IMR-90 (cell line): Measurements from ENCODE around the gene GIMAP4. TPM values are rescaled to one million over a fixed set of nuclear protein-coding genes. Genes with fewer than 3 reads are reported as not detected.

Experiments used
- ATAC-seq: fragments of 200-7000 bp; cut with Tn5 transposase; 2 replicates; pipeline ENCODE4 v1.9.1; 2020; ENCODE audit warnings: low read depth, mild to moderate bottlenecking, moderate library complexity
- BruUV-seq: library from RNA; stranded (reverse); fragments of 400-500 nt; replicated peaks from 2 replicates; lab custom pipeline; 2021; lab: Mats Ljungman, UMichigan
- CTCF ChIA-PET: fragments of 300-600 bp; formaldehyde crosslinking; extraction: SDS; loops from one replicate; lab custom pipeline; 2021; ENCODE audit warnings: antibody characterized with exemption; lab: Yijun Ruan, JAX
- POLR2A ChIA-PET: fragments of 300-600 bp; sonication (Branson Sonifier 250); formaldehyde crosslinking; loops from one replicate; lab custom pipeline; 2022; ENCODE audit warnings: antibody characterized with exemption; ENCODE audit not compliant: unreplicated experiment; lab: Charles Lee
- DNase-seq: peaks from one replicate; pipeline ENCODE4 v3.0.0; 2013
- H2AFZ ChIP-seq: replicated peaks from 2 replicates; pipeline ENCODE3; 2013; ENCODE audit warnings: low read length, mild to moderate bottlenecking; ENCODE audit not compliant: poor library complexity
- H2AK5ac ChIP-seq: 2 replicates; pipeline ENCODE4 v1.6.1; 2013; ENCODE audit warnings: low read depth, low read length, inconsistent platforms
- H2AK9ac ChIP-seq: replicated peaks from 2 replicates; pipeline ENCODE3; 2013; ENCODE audit warnings: mild to moderate bottlenecking, low read depth, low read length, moderate library complexity; ENCODE audit not compliant: poor library complexity
- H2BK120ac ChIP-seq: 2 replicates; pipeline ENCODE4 v1.6.1; 2013; ENCODE audit warnings: low read depth, low read length, inconsistent platforms
- H2BK15ac ChIP-seq: 3 replicates; pipeline ENCODE4 v1.6.1; 2013; ENCODE audit warnings: low read depth, low read length, inconsistent platforms
- H2BK20ac ChIP-seq: 2 replicates; pipeline ENCODE4 v1.6.1; 2013; ENCODE audit warnings: low read depth, mild to moderate bottlenecking, inconsistent platforms, low read length, moderate library complexity
- H2BK5ac ChIP-seq: 2 replicates; pipeline ENCODE4 v1.6.1; 2013; ENCODE audit warnings: mild to moderate bottlenecking, low read depth, low read length, inconsistent platforms; ENCODE audit not compliant: poor library complexity, severe bottlenecking
- H3K14ac ChIP-seq: replicated peaks from 2 replicates; pipeline ENCODE4 v1.6.1; 2013; ENCODE audit warnings: low read depth, low read length, inconsistent platforms
- H3K18ac ChIP-seq: 2 replicates; pipeline ENCODE4 v1.6.1; 2013; ENCODE audit warnings: low read depth, low read length, control low read depth
- H3K23ac ChIP-seq: 2 replicates; pipeline ENCODE4 v1.6.1; 2013; ENCODE audit warnings: low read depth, low read length, inconsistent platforms
- H3K27ac ChIP-seq: 2 replicates; pipeline ENCODE4 v1.5.1; 2013; ENCODE audit warnings: mild to moderate bottlenecking, control low read depth, low read length; ENCODE audit not compliant: insufficient read depth
- H3K27me3 ChIP-seq: 2 replicates; pipeline ENCODE4 v1.6.1; 2013; ENCODE audit warnings: low read length; ENCODE audit not compliant: control insufficient read depth, insufficient read depth
- H3K36me3 ChIP-seq: 2 replicates; pipeline ENCODE4 v1.6.1; 2013; ENCODE audit warnings: low read length, mixed read lengths; ENCODE audit not compliant: control insufficient read depth, insufficient read depth
- H3K4ac ChIP-seq: 2 replicates; pipeline ENCODE4 v1.6.1; 2013; ENCODE audit warnings: low read depth, low read length, inconsistent platforms
- H3K4me1 ChIP-seq: 2 replicates; pipeline ENCODE4 v1.6.1; 2013; ENCODE audit warnings: low read length, mixed read lengths; ENCODE audit not compliant: control insufficient read depth, insufficient read depth
- H3K4me2 ChIP-seq: 2 replicates; pipeline ENCODE4 v1.6.1; 2013; ENCODE audit warnings: low read depth, mild to moderate bottlenecking, control low read depth, low read length, moderate library complexity
- H3K4me3 ChIP-seq: 2 replicates; pipeline ENCODE4 v1.5.1; 2013; ENCODE audit warnings: low read depth, mild to moderate bottlenecking, control low read depth, low read length, moderate library complexity; ENCODE audit not compliant: insufficient read depth
- H3K56ac ChIP-seq: 2 replicates; pipeline ENCODE4 v1.6.1; 2013; ENCODE audit warnings: low read length, inconsistent platforms; ENCODE audit not compliant: insufficient read depth; ENCODE audit errors: extremely low read depth
- H3K79me1 ChIP-seq, 2 experiments: 2 replicates each; pipeline ENCODE4 v1.6.1; 2013; ENCODE audit warnings: low read length in 2 of 2, inconsistent platforms in 1 of 2, low read depth in 1 of 2
- H3K9ac ChIP-seq: 2 replicates; pipeline ENCODE4 v1.6.1; 2013; ENCODE audit warnings: low read depth, low read length, control low read depth
- H3K9me1 ChIP-seq: 2 replicates; pipeline ENCODE4 v1.6.1; 2013; ENCODE audit warnings: low read length, inconsistent platforms; ENCODE audit not compliant: insufficient read depth
- H3K9me3 ChIP-seq: 2 replicates; pipeline ENCODE4 v1.6.1; 2013; ENCODE audit warnings: low read length; ENCODE audit not compliant: control insufficient read depth, insufficient read depth
- H4K20me1 ChIP-seq: 2 replicates; pipeline ENCODE4 v1.6.1; 2013; ENCODE audit warnings: low read length, inconsistent platforms; ENCODE audit not compliant: insufficient read depth
- H4K5ac ChIP-seq: 2 replicates; pipeline ENCODE4 v1.6.1; 2013; ENCODE audit warnings: mild to moderate bottlenecking, low read depth, low read length, control low read depth
- H4K8ac ChIP-seq, 2 experiments: 2 replicates each; pipeline ENCODE4 v1.6.1; 2013; ENCODE audit warnings: low read depth in 2 of 2, low read length in 2 of 2, control low read depth in 1 of 2, inconsistent platforms in 1 of 2
- H4K91ac ChIP-seq: 2 replicates; pipeline ENCODE4 v1.6.1; 2013; ENCODE audit warnings: low read depth, low read length, inconsistent platforms; ENCODE audit not compliant: insufficient read depth
- BHLHE40 ChIP-seq: fragments of 150-350 bp; IDR thresholded peaks from 2 replicates; pipeline ENCODE4 v1.6.1; 2016; ENCODE audit warnings: mild to moderate bottlenecking, low read depth, low read length
- CEBPB ChIP-seq: IDR thresholded peaks from 2 replicates; pipeline ENCODE4 v1.6.1; 2012; ENCODE audit warnings: low read depth, low read length, improper control_type of control experiment
- CHD1 ChIP-seq: IDR thresholded peaks from 2 replicates; pipeline ENCODE4 v1.6.1; 2012; ENCODE audit warnings: low read depth, low read length, improper control_type of control experiment
- MAFK ChIP-seq: IDR thresholded peaks from 2 replicates; pipeline ENCODE4 v1.6.1; 2012; ENCODE audit warnings: low read depth, low read length, improper control_type of control experiment
- MAZ ChIP-seq: IDR thresholded peaks from 2 replicates; pipeline ENCODE4 v1.6.1; 2012; ENCODE audit warnings: low read depth, mild to moderate bottlenecking, low read length, improper control_type of control experiment, moderate library complexity, borderline replicate concordance
- NFE2L2 ChIP-seq: fragments of 150-350 bp; IDR thresholded peaks from 2 replicates; pipeline ENCODE4 v1.6.1; 2016; ENCODE audit warnings: low read depth, mild to moderate bottlenecking, low read length
- POLR2A ChIP-seq: IDR thresholded peaks from 2 replicates; pipeline ENCODE4 v1.6.1; 2012; ENCODE audit warnings: mild to moderate bottlenecking, low read depth, low read length
- RAD21 ChIP-seq: IDR thresholded peaks from 2 replicates; pipeline ENCODE4 v1.6.1; 2012; ENCODE audit warnings: low read length, improper control_type of control experiment
- RCOR1 ChIP-seq: IDR thresholded peaks from 2 replicates; pipeline ENCODE4 v1.6.1; 2012; ENCODE audit warnings: mild to moderate bottlenecking, low read length, improper control_type of control experiment; ENCODE audit not compliant: insufficient replicate concordance
- RFX5 ChIP-seq: IDR thresholded peaks from 2 replicates; pipeline ENCODE4 v1.8.0; 2012; ENCODE audit warnings: low read depth, mild to moderate bottlenecking, low read length, moderate library complexity
- SMC3 ChIP-seq: fragments of 150-350 bp; IDR thresholded peaks from 2 replicates; pipeline ENCODE4 v1.6.1; 2016; ENCODE audit warnings: low read depth, mild to moderate bottlenecking, antibody characterized with exemption, low read length, moderate library complexity
- WGBS, 2 experiments: methylation state at CpG; one replicate each; pipeline versions ENCODE4 v1.1.5 to v1.1.7; 2013; ENCODE audit warnings: missing lambda C conversion rate in 2 of 2; ENCODE audit not compliant: insufficient read length in 1 of 2; ENCODE audit errors: extremely low coverage in 2 of 2; 5-methylcytosine and 5-hydroxymethylcytosine counted together
- dilution Hi-C: fragments of 300-500 bp; cut with HindIII; formaldehyde crosslinking; loops from one replicate; pipeline ENCODE4 v1.14.3; 2018; ENCODE audit warnings: low sequenced_read_pairs; ENCODE audit not compliant: unreplicated experiment
- in situ Hi-C: fragments of 300-500 bp; cut with MboI; formaldehyde crosslinking; loops from 3 replicates; pipeline ENCODE4 v1.14.3; 2019; ENCODE audit warnings: low sequenced_read_pairs, inconsistent platforms, mixed read lengths
- intact Hi-C: fragments of 100-400 bp; cut with micrococcal nuclease; formaldehyde crosslinking; loops from 2 replicates; pipeline ENCODE4 v1.10.0; 2022
- polyA plus RNA-seq, 3 experiments: library from polyadenylated mRNA; depleted of rRNA; stranded (reverse); fragments of >200 nt; gene quantifications; 2 replicates each; pipeline ENCODE4 v1.2.3, GENCODE V29; 2012; ENCODE audit warnings: low replicate concordance in 1 of 3
- total RNA-seq: library from RNA; depleted of rRNA; stranded (reverse); fragments of >200 nt; gene quantifications from 2 replicates; pipeline ENCODE4 v1.2.3, GENCODE V29; 2012
- TF ChIP-seq, protein P1 (sequence below): fragments of 150-350 bp; IDR thresholded peaks from 2 replicates; pipeline ENCODE4 v1.6.1; 2017; ENCODE audit warnings: mild to moderate bottlenecking, antibody characterized with exemption, low read length, low read depth
- TF ChIP-seq, protein P2 (sequence below): fragments of 150-350 bp; IDR thresholded peaks from 2 replicates; pipeline ENCODE4 v1.6.1; 2016; ENCODE audit warnings: low read depth, mild to moderate bottlenecking, low read length, moderate library complexity, borderline replicate concordance
- TF ChIP-seq, protein P3 (sequence below): conservative IDR thresholded peaks from 2 replicates; pipeline ENCODE4 v1.5.1; 2012; ENCODE audit warnings: mild to moderate bottlenecking, low read depth, low read length, improper control_type of control experiment

GIMAP4 gene
- total and polyA plus RNA-seq, 2 of the 4 experiments (the other 2 are of a cell fraction): not detected

DNA sequence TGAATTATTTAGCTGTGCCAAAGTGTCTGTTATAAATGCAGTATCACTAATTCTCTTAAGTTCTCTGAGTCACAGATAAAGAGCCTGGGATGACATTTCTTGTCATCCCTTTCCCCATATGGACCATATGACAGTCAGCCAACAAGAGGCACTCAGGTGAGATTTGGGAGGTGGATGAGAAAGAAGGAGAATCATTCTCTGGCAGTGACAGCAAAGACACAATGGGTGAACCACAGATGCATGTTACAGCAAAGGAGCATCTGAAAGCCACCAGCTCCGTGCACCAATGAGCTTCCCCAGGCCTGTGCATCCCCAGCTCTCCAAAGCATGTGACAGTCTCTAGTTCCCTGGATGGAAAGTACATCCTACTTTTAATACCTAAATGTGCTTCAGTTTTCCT, 54.2 kb downstream of the GIMAP4 start:
- ChIA-PET CTCF (no interaction called here), POLR2A (no interaction called here)
- H2BK120ac ChIP-seq: no peak overlapping the region
- no peaks in the 10 kb centered on the region for H3K9me1 ChIP-seq
- no peak overlapping the region for H3K14ac ChIP-seq
- DNase-seq: no peak
- no peak overlapping the region for H4K8ac ChIP-seq
- H3K79me1 ChIP-seq: no peaks in the 10 kb centered on the region
- H2AK9ac ChIP-seq: no peak overlapping the region
- no peak overlapping the region for H3K9ac ChIP-seq
- H4K20me1 ChIP-seq: no peaks in the 10 kb centered on the region
- H3K4ac ChIP-seq: no peak overlapping the region
- H4K91ac ChIP-seq: no peak overlapping the region
- no peak for ATAC-seq
- H3K4me3 ChIP-seq: no peak overlapping the region
- no CpG with 5 or more reads among the region's 1 CpG for WGBS, 2 experiments
- peaks cover 10% of the 10 kb centered on the region for H3K9me3 ChIP-seq
- no peak overlapping the region for H3K18ac ChIP-seq
- no peak overlapping the region for H2AFZ ChIP-seq
- H3K4me2 ChIP-seq: no peak overlapping the region
- H3K27ac ChIP-seq: no peak overlapping the region
- TF ChIP-seq MAZ (no peak), POLR2A (no peak), RAD21 (no peak), NFE2L2 (no peak), RFX5 (no peak), RCOR1 (no peak), SMC3 (no peak), CEBPB (no peak), BHLHE40 (no peak), MAFK (no peak), CHD1 (no peak)
- TF ChIP-seq, protein P1, sequence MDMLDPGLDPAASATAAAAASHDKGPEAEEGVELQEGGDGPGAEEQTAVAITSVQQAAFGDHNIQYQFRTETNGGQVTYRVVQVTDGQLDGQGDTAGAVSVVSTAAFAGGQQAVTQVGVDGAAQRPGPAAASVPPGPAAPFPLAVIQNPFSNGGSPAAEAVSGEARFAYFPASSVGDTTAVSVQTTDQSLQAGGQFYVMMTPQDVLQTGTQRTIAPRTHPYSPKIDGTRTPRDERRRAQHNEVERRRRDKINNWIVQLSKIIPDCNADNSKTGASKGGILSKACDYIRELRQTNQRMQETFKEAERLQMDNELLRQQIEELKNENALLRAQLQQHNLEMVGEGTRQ: no peak
- TF ChIP-seq, protein P2, sequence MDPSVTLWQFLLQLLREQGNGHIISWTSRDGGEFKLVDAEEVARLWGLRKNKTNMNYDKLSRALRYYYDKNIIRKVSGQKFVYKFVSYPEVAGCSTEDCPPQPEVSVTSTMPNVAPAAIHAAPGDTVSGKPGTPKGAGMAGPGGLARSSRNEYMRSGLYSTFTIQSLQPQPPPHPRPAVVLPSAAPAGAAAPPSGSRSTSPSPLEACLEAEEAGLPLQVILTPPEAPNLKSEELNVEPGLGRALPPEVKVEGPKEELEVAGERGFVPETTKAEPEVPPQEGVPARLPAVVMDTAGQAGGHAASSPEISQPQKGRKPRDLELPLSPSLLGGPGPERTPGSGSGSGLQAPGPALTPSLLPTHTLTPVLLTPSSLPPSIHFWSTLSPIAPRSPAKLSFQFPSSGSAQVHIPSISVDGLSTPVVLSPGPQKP: no peak
- TF ChIP-seq, protein P3, sequence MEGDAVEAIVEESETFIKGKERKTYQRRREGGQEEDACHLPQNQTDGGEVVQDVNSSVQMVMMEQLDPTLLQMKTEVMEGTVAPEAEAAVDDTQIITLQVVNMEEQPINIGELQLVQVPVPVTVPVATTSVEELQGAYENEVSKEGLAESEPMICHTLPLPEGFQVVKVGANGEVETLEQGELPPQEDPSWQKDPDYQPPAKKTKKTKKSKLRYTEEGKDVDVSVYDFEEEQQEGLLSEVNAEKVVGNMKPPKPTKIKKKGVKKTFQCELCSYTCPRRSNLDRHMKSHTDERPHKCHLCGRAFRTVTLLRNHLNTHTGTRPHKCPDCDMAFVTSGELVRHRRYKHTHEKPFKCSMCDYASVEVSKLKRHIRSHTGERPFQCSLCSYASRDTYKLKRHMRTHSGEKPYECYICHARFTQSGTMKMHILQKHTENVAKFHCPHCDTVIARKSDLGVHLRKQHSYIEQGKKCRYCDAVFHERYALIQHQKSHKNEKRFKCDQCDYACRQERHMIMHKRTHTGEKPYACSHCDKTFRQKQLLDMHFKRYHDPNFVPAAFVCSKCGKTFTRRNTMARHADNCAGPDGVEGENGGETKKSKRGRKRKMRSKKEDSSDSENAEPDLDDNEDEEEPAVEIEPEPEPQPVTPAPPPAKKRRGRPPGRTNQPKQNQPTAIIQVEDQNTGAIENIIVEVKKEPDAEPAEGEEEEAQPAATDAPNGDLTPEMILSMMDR: no peak
- no peak overlapping the region for H2BK20ac ChIP-seq
- no peak overlapping the region for H4K5ac ChIP-seq
- no peaks in the 10 kb centered on the region for H3K4me1 ChIP-seq
- H3K56ac ChIP-seq: no peak overlapping the region
- H3K36me3 ChIP-seq: no peaks in the 10 kb centered on the region
- no peak overlapping the region for H2BK5ac ChIP-seq
- dilution Hi-C loops: no loop called here
- intact Hi-C loops: no loop called here
- H2AK5ac ChIP-seq: no peak overlapping the region
- H3K23ac ChIP-seq: no peak overlapping the region
- in situ Hi-C loops: no loop called here
- no peak overlapping the region for H2BK15ac ChIP-seq
- BruUV-seq: no TSS peak
- no peaks in the 10 kb centered on the region for H3K27me3 ChIP-seq
